Measurements from ENCODE around the gene ZNF223. TPM values are rescaled to one million over a fixed set of nuclear protein-coding genes. Genes with fewer than 3 reads are reported as not detected.
A peak's percentile ranks its signal among the peaks of the same experiment; 100 is the strongest.

ZNF223 gene
- total RNA-seq, 4 donors from 2014 or later, result 0.56 to 3.0 (median 0.91) TPM; not detected in 1

- in situ Hi-C loops (cut with MboI; ENCODE audit: low sequenced_read_pairs in 4 of 4) (loop anchor here in 1 of 4 donors (10.0 kb wide), 1 partner anchor 89 kb away; the partner anchor contains the start of gene ZNF230), intact Hi-C loops (cut with DNase I; ENCODE audit: low total_unique reads) (loop anchor here (1.0 to 5.0 kb wide), 10 partner anchors 18 to 267 kb away; partner anchors contain the start of genes ZNF155, ZNF223, ZNF225 and ZNF226)
- H3K36me3 ChIP-seq, result peaks cover 0 to 30% of the 10 kb centered on the region in 2 donors
- H3K27me3 ChIP-seq, result no peaks in the 10 kb centered on the region
- peaks cover 7 to 10% of the 10 kb centered on the region in 2 donors for H3K4me1 ChIP-seq
- peaks cover 0 to 8% (median 0%) of the 10 kb centered on the region in 3 donors for H3K9me3 ChIP-seq
- peak within 1 kb of the TSS; percentile 76 to 91 (median 80) for H3K4me3 ChIP-seq
- peak; percentile 100 for ATAC-seq
- peak in 1 of 2 donors; percentile 41 for TF ChIP-seq POLR2A (IDR thresholded peaks at IDR 0.05)
- TF ChIP-seq CTCF (IDR thresholded peaks at IDR 0.05 in 4 of 5, conservative IDR thresholded peaks at IDR 0.05 in 1 of 5), result no peak
- peak; percentile 85 to 87 for DNase-seq
- peak within 1 kb of the TSS; percentile 70 to 82 (median 73) for H3K27ac ChIP-seq
Observed at GRCh38 chr19:44093931-44094765, 42.3 kb downstream of the ZNF223 start, which contains the start of gene ZNF224. ZNF224 (plus strand) TSS chr19:44094361; CDS start chr19:44097874, 3,513 bp downstream.

- no peak for ATAC-seq
- peaks cover 7 to 69% of the 10 kb centered on the region in 2 donors for H3K36me3 ChIP-seq
- H3K9me3 ChIP-seq, result peaks cover 4 to 59% (median 22%) of the 10 kb centered on the region in 3 donors
- no peak overlapping the region for H3K4me3 ChIP-seq
- no peak for DNase-seq
- peaks cover 8 to 9% of the 10 kb centered on the region in 2 donors for H3K4me1 ChIP-seq
- no peak overlapping the region for H3K27ac ChIP-seq
- in situ Hi-C loops (cut with MboI; ENCODE audit: low sequenced_read_pairs in 4 of 4), result no loop called here
- H3K27me3 ChIP-seq, result no peaks in the 10 kb centered on the region
- TF ChIP-seq CTCF (IDR thresholded peaks at IDR 0.05 in 4 of 5, conservative IDR thresholded peaks at IDR 0.05 in 1 of 5), result no peak
- no peak for TF ChIP-seq POLR2A (IDR thresholded peaks at IDR 0.05)
- intact Hi-C loops (cut with DNase I; ENCODE audit: low total_unique reads), result no loop called here
Observed at GRCh38 chr19:44107751-44108150, 55.9 kb downstream of the ZNF223 start.

GRCh38 chr19:44109458-44109857, 57.6 kb downstream of the ZNF223 start:
- H3K27ac ChIP-seq, result no peak overlapping the region
- H3K4me1 ChIP-seq, result peaks cover 14 to 16% of the 10 kb centered on the region in 2 donors
- H3K4me3 ChIP-seq, result no peak overlapping the region
- in situ Hi-C loops (cut with MboI; ENCODE audit: low sequenced_read_pairs in 4 of 4) (no loop called here), intact Hi-C loops (cut with DNase I; ENCODE audit: low total_unique reads) (no loop called here)
- TF ChIP-seq POLR2A (IDR thresholded peaks at IDR 0.05) (no peak), CTCF (IDR thresholded peaks at IDR 0.05 in 4 of 5, conservative IDR thresholded peaks at IDR 0.05 in 1 of 5) (no peak)
- ATAC-seq (no peak), DNase-seq (no peak)
- H3K36me3 ChIP-seq, result peaks cover 7 to 52% of the 10 kb centered on the region in 2 donors
- H3K9me3 ChIP-seq, result peaks cover 4 to 51% (median 22%) of the 10 kb centered on the region in 3 donors
- H3K27me3 ChIP-seq, result no peaks in the 10 kb centered on the region

- no peak for ATAC-seq
- DNase-seq, result no peak
- no peak overlapping the region for H3K27ac ChIP-seq
- H3K36me3 ChIP-seq, result peaks cover 4 to 45% of the 10 kb centered on the region in 2 donors
- no peaks in the 10 kb centered on the region for H3K27me3 ChIP-seq
- intact Hi-C loops (cut with DNase I; ENCODE audit: low total_unique reads), result loop anchor here (2.0 to 5.0 kb wide), 2 partner anchors 101 to 245 kb away; partner anchors contain the start of genes ZNF112 and ZNF227
- H3K9me3 ChIP-seq, result peaks cover 0 to 28% (median 21%) of the 10 kb centered on the region in 3 donors
- peak overlapping the region; percentile 67 to 92 (median 84) for H3K4me3 ChIP-seq
- H3K4me1 ChIP-seq, result peaks cover 14 to 18% of the 10 kb centered on the region in 2 donors
- in situ Hi-C loops (cut with MboI; ENCODE audit: low sequenced_read_pairs in 4 of 4), result loop anchor here in 2 of 4 donors (5.0 to 10.0 kb wide), 4 partner anchors 100 to 193 kb away; partner anchors contain the start of genes ZNF227 (in 2 of the 2), ZNF235 (in 2 of the 2) and ZNF230 (in 1 of the 2)
- TF ChIP-seq POLR2A (IDR thresholded peaks at IDR 0.05), result no peak
- TF ChIP-seq CTCF (IDR thresholded peaks at IDR 0.05 in 4 of 5, conservative IDR thresholded peaks at IDR 0.05 in 1 of 5), result no peak
Observed at GRCh38 chr19:44111910-44112463, 60.2 kb downstream of the ZNF223 start.

Measured in gastrocnemius medialis (tissue), 4 donors.